Measurements from ENCODE around the gene CHRNA3. TPM values are rescaled to one million over a fixed set of nuclear protein-coding genes. Genes with fewer than 3 reads are reported as not detected.
"Not testable (repeated sequence)": the region's sequence is repeated elsewhere in the genome, so short reads cannot be mapped to it uniquely, and the experiment has no call there.

The CHRNA3 gene
- total RNA-seq, 2 donors from 2014 or later = not detected

DNA sequence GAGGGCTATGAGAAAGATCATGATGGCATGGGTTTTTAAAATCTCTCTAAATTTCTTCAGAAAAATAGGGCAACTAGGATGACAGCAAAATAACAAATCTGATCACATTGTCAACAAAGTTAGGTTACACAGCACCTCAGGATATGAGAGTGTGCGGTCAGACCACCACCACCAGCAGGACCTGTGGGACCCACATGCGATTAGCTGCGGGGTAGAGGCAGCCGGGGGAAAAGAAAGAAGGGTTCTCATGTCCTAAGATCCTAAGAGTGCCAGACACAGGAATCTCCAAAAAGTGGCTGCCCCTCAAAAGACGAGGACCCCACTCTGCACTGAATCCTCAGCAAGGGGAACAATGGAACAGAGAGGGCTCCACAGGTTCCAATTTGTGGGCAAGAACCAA is 15.6 kb downstream of the CHRNA3 start:
- no peak for ATAC-seq

DNA sequence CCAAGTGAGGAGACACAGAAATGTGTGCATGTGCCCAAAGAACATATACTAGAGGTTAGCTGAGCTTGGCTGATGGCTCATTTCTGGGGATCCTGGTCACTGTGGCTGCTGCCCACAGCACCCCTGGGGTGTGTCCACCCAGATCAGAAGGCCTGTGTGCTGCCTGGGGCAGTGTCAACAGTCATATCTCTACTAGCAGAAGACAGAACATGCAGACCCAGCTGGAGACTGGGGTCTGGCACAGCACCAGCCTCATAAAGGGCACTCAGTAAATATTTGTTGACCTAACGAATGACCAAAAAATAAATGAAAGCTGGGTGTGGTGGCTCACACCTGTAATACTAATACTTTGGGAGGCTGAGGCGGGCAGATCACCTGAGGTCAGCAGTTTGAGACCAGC is 16.4 kb downstream of the CHRNA3 start:
- DNase-seq (ENCODE audit: low spot score in 2 of 2) (no peak), ATAC-seq (peak in 1 of 2 donors; percentile 11)
- Mint-ChIP-seq H3K9me3 (no peaks in the 10 kb centered on the region), H3K27ac (no peak overlapping the region), H3K36me3 (peaks cover 0 to 5% of the 10 kb centered on the region in 2 donors)

More for the DNA sequence above, 15.6 kb downstream of the CHRNA3 start:
- H3K27ac Mint-ChIP-seq = no peak overlapping the region
- no peak for DNase-seq (ENCODE audit: low spot score in 2 of 2)
- peaks cover 0 to 5% of the 10 kb centered on the region in 2 donors for H3K36me3 Mint-ChIP-seq
- H3K9me3 Mint-ChIP-seq = no peaks in the 10 kb centered on the region

GRCh38 chr15:78603467-78603866 is 17.3 kb downstream of the CHRNA3 start:
- Mint-ChIP-seq H3K36me3 (peaks cover 0 to under 1% of the 10 kb centered on the region in 2 donors), H3K27ac (peak overlapping the region in 1 of 2 donors; percentile 7), H3K9me3 (no peaks in the 10 kb centered on the region)
- no peak for ATAC-seq
- DNase-seq (ENCODE audit: low spot score in 2 of 2) = no peak

- DNase-seq (ENCODE audit: low spot score in 2 of 2) (no peak), ATAC-seq (no peak)
- no peaks in the 10 kb centered on the region for H3K36me3 Mint-ChIP-seq
- no peak overlapping the region for H3K27ac Mint-ChIP-seq
- no peaks in the 10 kb centered on the region for H3K9me3 Mint-ChIP-seq
Measured at GRCh38 chr15:78599189-78599588, 21.6 kb downstream of the CHRNA3 start.

DNA sequence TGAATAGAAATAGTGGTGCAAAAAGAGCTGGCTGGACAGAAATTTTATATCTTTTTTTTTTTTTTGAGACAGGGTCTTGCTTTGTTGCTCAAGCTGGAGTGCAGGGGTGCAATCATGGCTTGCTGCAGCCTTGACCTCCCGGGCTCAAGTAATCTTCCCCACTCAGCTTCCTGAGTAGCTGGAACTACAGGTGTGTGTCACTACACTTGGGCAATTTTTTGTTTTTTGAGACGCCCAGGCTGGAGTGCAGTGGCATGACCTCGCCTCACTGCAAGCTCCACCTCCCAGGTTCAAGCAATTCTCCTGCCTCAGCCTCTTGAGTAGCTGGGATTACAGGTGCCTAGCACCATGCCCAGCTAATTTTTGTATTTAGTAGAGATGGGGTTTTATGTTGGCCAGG is 22.4 kb downstream of the CHRNA3 start:
- H3K36me3 Mint-ChIP-seq = no peaks in the 10 kb centered on the region
- H3K9me3 Mint-ChIP-seq = no peaks in the 10 kb centered on the region
- H3K27ac Mint-ChIP-seq = no peak overlapping the region
- no peak for ATAC-seq
- no peak for DNase-seq (ENCODE audit: low spot score in 2 of 2)

DNA sequence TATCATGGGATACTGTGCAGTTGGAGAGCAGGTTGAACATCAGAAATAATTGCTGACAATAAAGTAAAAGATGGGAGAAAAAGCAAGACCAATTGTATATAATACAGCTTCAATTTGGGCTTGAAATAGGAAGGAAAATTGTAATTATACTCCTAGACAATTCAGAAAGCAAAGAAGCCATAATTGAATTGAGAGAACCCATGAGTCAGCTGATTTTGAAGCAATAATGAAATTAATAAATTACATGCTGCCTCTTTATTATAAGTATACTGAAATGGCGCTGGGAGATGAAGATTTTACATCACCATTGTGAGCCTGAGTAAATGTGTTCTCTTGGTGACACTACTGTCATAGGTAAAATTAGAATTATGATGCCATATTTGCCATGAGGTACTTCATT is 23.2 kb downstream of the CHRNA3 start:
- DNase-seq (ENCODE audit: low spot score in 2 of 2) (no peak), ATAC-seq (no peak)
- Mint-ChIP-seq H3K36me3 (no peaks in the 10 kb centered on the region), H3K9me3 (no peaks in the 10 kb centered on the region), H3K27ac (no peak overlapping the region)

GRCh38 chr15:78574944-78575343 is 45.9 kb downstream of the CHRNA3 start:
- DNase-seq (ENCODE audit: low spot score in 2 of 2) (no peak), ATAC-seq (no peak)
- Mint-ChIP-seq H3K36me3 (no peaks in the 10 kb centered on the region), H3K27ac (no peak overlapping the region), H3K9me3 (no peaks in the 10 kb centered on the region)

DNA sequence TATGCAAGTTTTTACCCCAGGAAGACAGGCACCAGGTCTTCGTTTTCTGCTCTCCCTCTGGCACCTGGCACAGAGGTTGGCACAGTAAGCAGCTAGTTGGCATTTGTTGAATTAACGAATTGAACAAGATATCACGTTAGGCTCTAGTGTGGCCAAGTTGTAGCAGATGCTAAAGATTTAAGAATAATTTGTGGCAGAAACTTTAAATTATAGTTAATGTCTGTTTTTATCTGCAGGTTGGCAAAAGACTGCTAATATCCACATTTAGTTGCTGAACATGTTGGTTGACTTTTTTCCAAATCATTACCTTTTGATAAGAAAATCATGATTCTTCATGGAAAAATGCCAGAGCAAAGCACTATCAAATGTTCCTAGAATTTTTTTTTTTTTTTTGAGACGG is 47.4 kb downstream of the CHRNA3 start:
- no peak for ATAC-seq

GRCh38 chr15:78571382-78571781 is 49.4 kb downstream of the CHRNA3 start:
- Mint-ChIP-seq H3K9me3 (no peaks in the 10 kb centered on the region), H3K27ac (no peak overlapping the region), H3K36me3 (peaks cover 2 to 4% of the 10 kb centered on the region in 2 donors)
- ATAC-seq = no peak
- no peak for DNase-seq (ENCODE audit: low spot score in 2 of 2)

More for the DNA sequence above, 47.4 kb downstream of the CHRNA3 start:
- Mint-ChIP-seq H3K27ac (no peak overlapping the region), H3K36me3 (no peaks in the 10 kb centered on the region), H3K9me3 (no peaks in the 10 kb centered on the region)
- no peak for DNase-seq (ENCODE audit: low spot score in 2 of 2)

DNA sequence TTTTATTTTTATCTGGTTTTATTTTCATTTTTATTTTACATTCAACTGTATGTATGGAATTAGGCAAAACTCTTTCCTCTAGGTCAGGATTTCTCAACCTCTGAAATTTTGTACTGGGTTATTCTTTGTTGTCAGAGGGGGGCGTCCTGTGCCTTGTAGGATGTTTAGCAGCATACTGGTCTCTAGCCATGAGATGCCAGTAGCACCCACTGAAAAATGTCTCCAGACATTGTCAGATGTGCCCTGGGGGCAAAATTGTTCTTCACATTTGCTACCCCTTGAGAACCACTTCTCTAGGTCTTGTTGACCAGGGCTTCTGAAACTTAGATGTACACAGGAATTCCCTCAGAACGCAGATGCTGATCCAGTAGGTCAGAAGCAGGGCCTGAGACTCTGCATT is 50.1 kb downstream of the CHRNA3 start:
- no peaks in the 10 kb centered on the region for H3K9me3 Mint-ChIP-seq
- H3K36me3 Mint-ChIP-seq = peaks cover 4 to 6% of the 10 kb centered on the region in 2 donors
- DNase-seq (ENCODE audit: low spot score in 2 of 2) (no peak), ATAC-seq (no peak)
- H3K27ac Mint-ChIP-seq = no peak overlapping the region

DNA sequence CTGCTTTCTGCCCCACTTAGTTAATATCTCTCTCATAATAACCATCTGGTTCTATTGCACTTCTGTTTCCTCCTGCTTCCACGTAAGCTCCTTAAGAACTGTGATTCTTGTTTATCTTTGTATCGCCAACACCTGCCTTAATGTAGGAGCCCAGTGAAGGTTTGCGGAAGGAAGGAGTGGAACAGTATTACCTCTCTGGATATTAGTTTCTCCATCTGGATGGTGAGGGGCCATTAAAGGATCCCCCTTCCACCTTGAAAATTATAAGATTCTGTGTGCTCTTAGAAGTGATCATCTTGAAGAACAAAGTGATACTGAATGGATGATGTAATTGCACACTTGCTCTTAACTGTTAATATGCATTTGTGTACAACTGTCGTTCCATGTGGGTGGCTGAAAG is 53.3 kb downstream of the CHRNA3 start:
- ATAC-seq (no peak), DNase-seq (ENCODE audit: low spot score in 2 of 2) (no peak)
- peaks cover 4 to 6% of the 10 kb centered on the region in 2 donors for H3K36me3 Mint-ChIP-seq
- H3K27ac Mint-ChIP-seq = no peak overlapping the region
- no peaks in the 10 kb centered on the region for H3K9me3 Mint-ChIP-seq

- ATAC-seq (peak; percentile 5 to 21), DNase-seq (ENCODE audit: low spot score in 2 of 2) (peak in 1 of 2 donors; percentile 10)
- no peak overlapping the region for H3K27ac Mint-ChIP-seq
- H3K9me3 Mint-ChIP-seq = no peaks in the 10 kb centered on the region
- H3K36me3 Mint-ChIP-seq = peaks cover 4 to 6% of the 10 kb centered on the region in 2 donors
Measured at GRCh38 chr15:78565951-78566774, 54.6 kb downstream of the CHRNA3 start.

GRCh38 chr15:78565097-78565950 is 55.5 kb downstream of the CHRNA3 start, which contains the start of gene CHRNA5:
CHRNA5 (plus strand) TSS chr15:78565520; CDS start chr15:78565720, 200 bp downstream.
- Mint-ChIP-seq H3K36me3 (peaks cover 4 to 6% of the 10 kb centered on the region in 2 donors), H3K27ac (peak within 1 kb of the TSS in 1 of 2 donors; percentile 34), H3K9me3 (no peaks in the 10 kb centered on the region)
- ATAC-seq (peak; percentile 88 to 90), DNase-seq (ENCODE audit: low spot score in 2 of 2) (peak; percentile 77 to 78)

GRCh38 chr15:78564743-78565096 is 56.1 kb downstream of the CHRNA3 start:
- peak; percentile 12 to 21 for ATAC-seq
- DNase-seq (ENCODE audit: low spot score in 2 of 2) = no peak
- peaks cover 4 to 6% of the 10 kb centered on the region in 2 donors for H3K36me3 Mint-ChIP-seq
- peak overlapping the region in 1 of 2 donors; percentile 34 for H3K27ac Mint-ChIP-seq
- H3K9me3 Mint-ChIP-seq = no peaks in the 10 kb centered on the region

- H3K27ac Mint-ChIP-seq = no peak overlapping the region
- DNase-seq (ENCODE audit: low spot score in 2 of 2) = no peak
- no peaks in the 10 kb centered on the region for H3K9me3 Mint-ChIP-seq
- no peak for ATAC-seq
- peaks cover 4 to 6% of the 10 kb centered on the region in 2 donors for H3K36me3 Mint-ChIP-seq
Measured at GRCh38 chr15:78563092-78563491, 57.7 kb downstream of the CHRNA3 start.

- DNase-seq (ENCODE audit: low spot score in 2 of 2) = no peak
- peak overlapping the region in 1 of 2 donors; percentile 5 for H3K27ac Mint-ChIP-seq
- peaks cover 3% of the 10 kb centered on the region in 2 donors for H3K36me3 Mint-ChIP-seq
- no peaks in the 10 kb centered on the region for H3K9me3 Mint-ChIP-seq
- ATAC-seq = no peak
Measured at GRCh38 chr15:78561490-78561889, 59.3 kb downstream of the CHRNA3 start.

- H3K27ac Mint-ChIP-seq; H3K36me3 Mint-ChIP-seq; DNase-seq (ENCODE audit: low spot score in 2 of 2); H3K9me3 Mint-ChIP-seq; ATAC-seq: not testable (repeated sequence)
Measured at GRCh38 chr15:78560201-78560600, 60.6 kb downstream of the CHRNA3 start.

Data from activated naive CD4-positive, alpha-beta T cell treated with anti-CD3 and anti-CD28 coated beads, Interleukin-2, amount 50 U/mL, for 72 hours (primary cell).